HG02885 (cell line): ENCODE data around the gene ENG.
A peak's percentile ranks its signal among the peaks of the same experiment; 100 is the strongest.
"Not testable (repeated sequence)": the region's sequence is repeated elsewhere in the genome, so short reads cannot be mapped to it uniquely, and the experiment has no call there.

Source experiments
- ATAC-seq: cut with Tn5 transposase; IDR thresholded peaks from one replicate; pipeline ENCODE4 v1.9.1; 2021; ENCODE audit warnings: mild to moderate bottlenecking; ENCODE audit not compliant: unreplicated experiment, poor library complexity

The ENG gene

DNA sequence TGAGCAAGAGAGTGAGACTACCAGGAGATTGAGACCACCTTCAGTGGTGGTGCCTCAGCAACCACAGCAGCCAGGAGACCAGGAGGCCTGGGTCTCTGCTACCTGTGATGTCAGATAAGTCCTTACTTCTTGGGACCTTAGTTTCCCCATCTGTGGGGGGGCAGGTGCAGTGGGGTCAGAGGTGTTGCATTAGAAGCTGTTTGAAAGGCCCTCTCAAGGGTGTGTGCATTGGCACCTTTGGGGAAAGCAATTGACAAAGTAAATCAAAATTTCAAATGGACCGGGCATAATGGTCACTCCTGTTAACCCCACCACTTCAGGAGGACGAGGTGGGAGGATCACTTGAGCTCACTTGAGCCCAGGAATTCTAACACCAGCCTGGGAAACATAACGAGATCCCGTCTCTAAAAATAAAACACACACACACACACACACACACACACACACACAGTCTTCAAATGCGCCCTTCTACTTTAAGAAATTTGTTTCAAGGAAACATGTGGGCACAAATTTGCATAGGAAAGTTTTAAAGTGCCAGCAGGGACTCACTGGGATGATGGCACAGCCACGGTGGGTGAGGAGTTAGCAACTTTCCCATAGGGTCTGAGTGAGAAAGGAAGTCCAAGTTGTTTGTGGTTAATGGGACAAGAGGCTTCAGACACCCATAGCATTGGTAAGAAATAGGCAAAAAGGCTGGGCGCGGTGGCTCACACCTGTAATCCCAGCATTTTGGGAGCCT lies 24.4 kb upstream of the ENG start:
- ATAC-seq, result no peak

DNA sequence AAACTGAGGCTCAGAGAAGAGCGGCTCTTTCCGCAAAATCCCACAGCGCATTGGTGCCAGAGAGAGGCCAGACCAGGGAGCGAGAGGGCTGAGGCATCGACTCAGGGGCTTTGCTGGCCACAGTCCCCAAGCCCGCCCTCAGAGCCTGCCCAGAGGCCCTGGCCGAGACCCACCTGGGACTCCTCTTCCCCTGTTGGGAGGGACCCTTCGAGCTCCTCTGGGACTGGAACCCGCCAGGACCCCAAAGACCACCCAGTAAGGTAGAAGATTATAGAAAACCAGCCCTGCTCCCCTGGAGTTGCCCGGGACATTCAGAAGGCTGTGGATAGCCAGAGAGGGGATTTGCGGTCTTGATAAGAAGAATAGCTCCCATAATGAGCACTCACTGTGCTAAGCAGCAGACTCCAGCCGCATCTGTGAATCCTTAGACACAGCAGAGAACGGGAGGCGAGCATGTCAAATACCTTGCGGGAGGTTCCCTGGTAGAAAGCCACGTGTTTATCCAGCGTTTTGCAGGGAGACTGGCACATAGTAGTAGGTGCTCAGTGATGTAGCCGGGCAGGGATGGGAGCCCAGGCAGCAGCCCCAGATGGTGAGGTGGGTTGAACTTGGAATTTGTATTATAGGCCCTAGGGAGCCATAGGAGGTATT lies 23.7 kb upstream of the ENG start:
- ATAC-seq, result no peak

DNA sequence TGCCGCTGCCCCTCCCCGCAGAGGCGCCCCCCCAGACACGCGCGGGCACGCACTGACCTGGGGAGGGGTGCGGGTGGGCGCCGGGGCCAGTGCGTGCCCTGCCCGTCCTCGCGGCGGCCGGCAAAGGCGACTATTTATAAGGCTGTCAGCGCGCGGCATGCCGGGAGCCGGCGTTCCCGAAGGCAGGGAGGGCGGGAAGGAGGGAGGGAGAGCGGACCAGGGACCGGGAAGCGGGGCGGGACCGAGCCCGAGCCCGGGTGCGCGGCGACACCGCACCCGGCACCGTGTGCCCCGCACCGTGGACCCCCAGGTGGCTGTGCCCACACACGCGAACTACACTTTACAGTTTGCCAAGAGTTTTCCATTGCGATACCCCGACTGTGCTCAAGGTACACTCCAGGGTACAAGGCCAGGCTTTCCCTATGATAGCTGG lies 23.1 kb upstream of the ENG start, which contains the start of gene AK1:
AK1 (minus strand) TSS at position 110 of the 433 bp plus-strand sequence. CDS start 3,058 bp downstream, outside the sequence.
- no peak for ATAC-seq

DNA sequence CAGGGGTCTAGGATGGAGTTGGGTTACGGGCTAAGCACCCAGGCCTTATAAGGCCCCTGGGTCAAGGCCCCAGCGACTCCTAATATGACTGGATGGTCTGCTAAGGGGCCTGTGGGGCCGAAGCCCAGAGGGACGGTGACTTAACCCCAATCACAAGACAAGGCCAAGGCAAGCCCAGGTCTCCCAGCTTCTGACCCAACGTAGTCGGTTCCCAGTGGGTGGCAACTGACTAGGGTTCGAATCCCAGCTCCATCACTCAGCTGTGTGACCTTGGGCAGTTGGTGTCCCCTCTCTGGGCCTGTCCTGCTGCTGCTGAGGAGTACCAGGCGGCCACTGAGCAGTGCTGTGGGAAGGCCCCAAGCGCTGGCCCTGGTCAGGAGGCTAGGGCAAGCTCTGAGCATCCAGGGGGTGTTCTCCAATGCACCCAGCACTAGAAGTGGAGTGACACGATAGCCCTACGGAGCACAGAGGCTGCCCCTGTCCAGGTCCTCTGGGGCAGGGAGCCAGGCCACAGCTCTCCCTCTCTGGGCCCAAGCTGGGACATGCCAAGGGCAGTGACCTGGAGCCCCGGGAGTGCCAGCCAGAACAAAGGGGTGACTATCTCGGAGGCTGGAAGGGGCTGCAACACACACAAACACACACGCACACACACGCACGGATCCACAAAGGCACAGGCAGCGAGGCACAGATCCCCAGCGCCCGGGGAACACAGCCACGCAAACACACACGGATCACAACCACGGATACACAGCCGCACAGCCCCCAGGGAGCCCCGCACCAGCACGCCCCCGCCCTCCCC lies 22.5 kb upstream of the ENG start:
- ATAC-seq, result no peak

DNA sequence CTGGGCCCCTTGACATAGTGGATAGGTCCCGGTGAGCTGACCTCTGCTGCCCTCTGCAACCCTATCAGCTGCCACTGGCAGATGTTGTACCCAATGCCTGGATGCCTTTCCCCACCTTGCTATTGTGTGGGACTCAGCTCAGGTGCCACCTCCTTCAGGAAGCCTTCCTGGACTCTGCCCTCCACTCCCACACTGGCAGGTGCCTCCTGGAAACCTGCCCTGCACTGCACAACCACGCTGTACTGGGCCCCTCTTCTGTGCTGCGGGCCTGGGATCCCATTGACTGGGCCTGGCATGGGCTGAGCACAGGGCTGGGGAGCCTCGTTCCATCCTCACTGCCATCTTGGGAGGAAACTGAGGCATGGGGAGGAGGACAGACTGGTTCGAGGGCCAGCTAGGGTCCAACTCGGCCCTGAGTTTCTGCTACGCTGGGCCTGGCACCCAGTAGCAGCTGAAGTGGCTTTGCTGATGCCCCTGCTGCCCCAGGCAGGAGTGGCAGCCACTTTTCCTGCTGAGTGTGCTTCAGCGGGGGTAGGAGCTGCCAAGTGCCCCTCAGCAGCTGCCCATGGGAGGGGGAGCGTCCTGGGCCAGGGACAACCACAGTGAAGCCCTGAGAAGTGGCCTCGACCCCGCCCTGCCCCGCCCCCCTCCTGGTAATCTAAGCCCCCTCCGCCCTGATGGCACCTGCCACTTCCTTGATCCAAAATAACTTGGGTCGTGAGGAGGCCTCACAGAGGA lies 21.7 kb upstream of the ENG start:
- no peak for ATAC-seq

DNA sequence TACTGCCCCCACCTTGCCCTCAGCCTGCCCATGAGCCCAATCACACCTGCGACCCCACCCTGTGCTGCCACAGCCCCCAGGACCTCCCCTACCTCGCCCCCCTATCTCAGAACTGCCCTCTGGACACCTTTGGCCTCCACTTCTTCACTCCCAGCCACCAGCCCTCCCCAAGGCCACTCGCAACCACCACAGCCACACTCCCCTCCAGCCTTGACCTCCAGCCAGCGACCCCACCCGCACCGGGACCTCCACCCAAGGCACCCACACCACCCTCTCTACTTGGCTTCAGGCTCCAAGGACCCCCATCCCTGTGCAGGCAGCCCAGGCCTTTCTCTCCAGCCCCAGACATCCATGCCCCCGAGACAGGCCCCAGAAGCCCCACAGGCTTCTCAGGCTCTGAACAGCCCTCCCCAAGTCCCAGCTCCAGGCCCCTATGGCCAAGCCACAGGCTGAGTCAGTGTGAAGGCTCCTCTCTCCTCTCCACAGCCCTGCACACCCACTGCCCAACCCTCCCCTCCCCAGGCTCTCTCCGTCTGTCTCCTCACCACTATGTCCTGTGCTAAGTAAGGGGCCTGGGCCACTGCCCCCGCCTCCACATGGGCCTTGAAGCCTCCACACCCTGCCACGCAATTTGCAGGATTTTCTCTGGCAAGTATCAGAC lies 21.0 kb upstream of the ENG start:
- no peak for ATAC-seq

DNA sequence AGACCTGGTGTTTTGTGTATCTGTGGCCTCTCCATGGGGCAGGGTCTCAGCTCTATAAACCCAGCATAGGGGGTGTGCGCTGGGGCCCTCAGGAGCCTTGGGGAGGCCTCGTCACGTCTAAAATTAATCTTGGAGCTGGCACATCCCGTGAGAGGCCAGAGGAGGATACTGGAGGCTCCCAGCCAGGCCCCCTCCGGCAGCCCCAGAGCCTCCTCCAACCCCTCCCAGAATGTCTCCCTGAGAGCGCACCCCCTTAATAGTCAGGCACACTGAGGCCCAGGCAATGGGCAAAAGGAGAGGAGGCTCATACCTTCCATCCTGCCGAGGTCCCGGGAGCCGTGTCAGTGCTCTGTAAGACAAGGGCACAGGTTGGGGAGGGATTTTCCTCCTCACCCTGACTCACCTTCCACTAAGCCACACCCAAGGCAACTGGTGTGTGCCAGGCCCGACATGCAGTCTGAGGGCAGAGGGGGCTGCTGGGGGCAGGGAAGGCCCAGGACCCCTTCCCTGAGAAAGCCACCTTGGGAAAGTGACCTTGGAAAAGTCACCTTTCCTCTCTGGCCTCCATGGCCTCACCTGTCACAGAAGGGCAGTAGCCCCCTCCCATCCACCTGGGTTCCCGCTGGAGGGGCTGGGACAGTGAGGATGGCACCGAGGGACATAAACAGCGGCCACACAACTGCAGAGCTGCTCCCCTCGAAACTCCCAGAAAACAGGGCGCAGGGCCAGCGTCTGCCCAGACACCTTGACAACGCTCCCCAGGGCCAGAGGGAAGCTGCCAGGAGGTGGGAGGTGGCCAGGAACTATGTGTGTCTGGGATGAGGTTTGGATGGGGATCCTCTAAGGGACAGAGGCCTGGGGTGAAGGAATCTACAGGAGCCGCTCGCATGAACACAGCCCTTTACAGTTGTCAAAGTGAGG lies 20.1 kb upstream of the ENG start:
- ATAC-seq, result no peak

DNA sequence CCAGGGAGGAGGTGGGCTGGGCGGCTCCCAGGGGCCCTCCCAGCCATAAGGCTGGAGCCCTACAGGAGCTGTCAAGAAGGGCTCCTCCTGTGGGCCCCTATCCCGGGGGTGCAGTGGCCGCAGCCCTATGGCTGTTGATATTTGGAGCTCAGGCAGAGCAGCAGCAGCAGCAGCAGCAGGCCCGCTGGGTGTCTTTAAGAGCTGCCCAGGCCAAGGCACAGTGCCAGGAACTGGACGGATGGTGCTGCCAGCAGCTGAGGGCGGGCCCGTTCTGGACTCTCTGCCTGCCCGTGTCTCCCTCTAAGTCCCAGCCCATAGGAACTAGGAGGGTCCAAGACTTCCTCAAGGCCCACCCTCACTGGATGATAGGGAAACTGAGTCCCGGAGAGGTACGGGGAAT lies 19.4 kb upstream of the ENG start:
- no peak for ATAC-seq

DNA sequence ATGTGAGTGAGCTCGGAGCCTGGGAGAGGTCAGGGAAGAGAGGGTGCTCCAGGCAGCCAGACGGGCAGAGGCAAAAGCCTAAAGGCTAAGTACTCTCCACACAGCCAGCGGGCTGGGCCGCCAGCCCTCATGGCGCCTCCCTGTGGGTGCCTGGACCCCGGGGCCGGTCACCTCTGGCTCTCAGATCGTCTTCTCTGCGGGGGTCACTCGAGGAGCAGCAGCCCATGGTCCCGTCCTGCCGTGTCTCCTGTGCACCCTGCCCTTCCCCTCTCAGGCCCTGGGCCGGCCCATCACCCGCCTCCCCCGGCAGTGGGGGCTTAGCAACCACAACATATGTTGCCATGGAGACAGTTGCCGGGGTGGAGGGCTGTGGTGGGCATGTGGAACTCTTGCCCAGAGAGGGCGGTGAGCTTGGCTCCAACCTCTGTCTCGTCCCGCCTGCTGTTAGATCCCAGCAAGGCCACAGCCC lies 18.8 kb upstream of the ENG start:
- no peak for ATAC-seq

DNA sequence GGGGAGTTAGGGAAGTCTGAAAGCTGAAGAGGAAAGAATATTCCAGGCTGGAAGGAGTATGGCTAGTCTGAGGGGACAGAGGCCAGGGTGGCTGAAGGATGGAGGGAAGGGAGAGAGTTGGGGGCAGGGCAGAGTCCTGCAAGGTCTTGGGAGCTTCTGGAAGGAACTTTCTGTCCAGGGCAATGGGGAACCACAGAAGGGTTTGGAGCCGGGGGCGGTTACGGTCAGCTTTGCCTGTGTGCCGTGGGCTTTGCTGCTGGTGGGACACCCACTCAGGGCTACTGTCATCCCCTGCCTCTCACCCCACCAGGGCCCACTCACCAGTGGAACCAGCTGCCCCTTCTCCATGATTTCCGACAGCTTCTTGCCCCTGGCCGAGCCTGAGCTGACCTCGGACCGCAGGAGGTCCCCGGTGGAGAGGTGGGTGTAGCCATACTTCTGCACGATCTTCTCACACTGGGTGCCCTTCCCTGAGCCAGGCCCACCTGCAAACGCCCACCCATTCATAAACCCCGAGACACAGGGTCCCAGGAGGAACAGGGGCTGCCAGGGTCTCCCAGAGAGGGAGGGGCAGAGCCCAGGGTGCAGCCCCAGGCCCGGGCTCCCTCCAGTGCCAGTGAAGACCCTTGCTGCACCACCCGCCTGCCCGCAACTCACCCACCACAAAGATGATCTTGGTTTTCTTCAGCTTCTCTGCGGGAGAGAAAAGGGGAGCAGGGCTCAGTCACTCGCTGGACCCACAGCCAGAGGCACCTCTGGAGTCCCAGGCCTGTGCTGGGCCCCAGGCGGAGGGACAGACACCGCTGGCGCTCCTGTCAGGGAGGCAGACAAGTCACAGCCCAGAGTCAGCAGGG lies 18.1 kb upstream of the ENG start:
- no peak for ATAC-seq

DNA sequence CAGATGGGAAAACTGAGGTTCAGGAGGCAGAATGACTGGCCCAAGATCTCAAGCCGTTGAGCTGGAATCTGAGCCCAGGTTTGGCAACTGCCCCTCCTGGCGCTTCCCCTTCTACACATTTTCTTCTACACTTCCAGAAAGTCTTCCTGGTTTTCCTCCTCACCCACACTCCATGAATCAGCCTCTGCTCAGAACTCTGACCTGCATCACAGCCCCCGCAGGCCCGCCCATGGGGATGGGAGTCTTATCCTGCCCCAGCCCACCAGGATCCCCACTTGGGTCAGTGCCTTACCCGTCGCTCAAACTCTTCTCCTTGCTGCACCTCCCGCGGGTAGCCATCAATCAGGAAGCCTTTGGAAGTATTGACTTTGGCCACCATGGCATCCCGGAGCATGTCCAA lies 17.1 kb upstream of the ENG start:
- no peak for ATAC-seq

DNA sequence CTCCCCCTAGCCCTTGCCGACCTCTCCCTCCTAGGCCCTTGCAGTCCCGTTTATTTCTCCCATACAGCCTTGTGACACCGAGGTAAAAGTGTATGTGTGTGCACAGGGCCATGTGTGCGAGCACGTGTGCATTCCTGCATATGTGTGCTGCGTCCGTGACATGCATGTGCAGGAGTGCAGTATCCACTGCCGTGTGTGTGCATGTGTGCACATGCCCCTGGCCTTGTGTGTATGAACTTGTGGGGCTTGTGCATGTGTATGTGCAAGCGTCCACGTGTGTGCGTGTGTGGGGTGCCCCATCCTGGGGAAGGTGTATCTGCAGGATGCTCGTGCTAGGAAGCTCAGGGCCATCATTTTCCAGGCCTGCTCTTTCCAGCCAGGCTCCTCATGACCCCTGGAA lies 16.4 kb upstream of the ENG start:
- no peak for ATAC-seq

DNA sequence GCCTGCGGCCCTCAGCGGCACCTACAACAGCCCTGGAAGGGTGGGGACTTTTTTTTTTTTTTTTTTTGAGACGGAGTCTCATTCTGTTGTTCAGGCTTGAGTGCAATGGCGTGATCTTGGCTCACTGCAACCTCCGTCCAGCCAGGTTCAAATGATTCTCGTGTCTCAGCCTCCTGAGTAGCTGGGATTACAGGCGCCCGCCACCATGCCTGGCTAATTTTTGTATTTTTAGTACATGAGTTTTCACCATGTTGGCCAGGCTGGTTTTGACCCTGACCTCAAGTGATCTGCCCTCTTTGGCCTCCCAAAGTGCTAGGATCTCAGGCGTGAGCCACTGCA lies 15.7 kb upstream of the ENG start:
- not testable (repeated sequence) for ATAC-seq

DNA sequence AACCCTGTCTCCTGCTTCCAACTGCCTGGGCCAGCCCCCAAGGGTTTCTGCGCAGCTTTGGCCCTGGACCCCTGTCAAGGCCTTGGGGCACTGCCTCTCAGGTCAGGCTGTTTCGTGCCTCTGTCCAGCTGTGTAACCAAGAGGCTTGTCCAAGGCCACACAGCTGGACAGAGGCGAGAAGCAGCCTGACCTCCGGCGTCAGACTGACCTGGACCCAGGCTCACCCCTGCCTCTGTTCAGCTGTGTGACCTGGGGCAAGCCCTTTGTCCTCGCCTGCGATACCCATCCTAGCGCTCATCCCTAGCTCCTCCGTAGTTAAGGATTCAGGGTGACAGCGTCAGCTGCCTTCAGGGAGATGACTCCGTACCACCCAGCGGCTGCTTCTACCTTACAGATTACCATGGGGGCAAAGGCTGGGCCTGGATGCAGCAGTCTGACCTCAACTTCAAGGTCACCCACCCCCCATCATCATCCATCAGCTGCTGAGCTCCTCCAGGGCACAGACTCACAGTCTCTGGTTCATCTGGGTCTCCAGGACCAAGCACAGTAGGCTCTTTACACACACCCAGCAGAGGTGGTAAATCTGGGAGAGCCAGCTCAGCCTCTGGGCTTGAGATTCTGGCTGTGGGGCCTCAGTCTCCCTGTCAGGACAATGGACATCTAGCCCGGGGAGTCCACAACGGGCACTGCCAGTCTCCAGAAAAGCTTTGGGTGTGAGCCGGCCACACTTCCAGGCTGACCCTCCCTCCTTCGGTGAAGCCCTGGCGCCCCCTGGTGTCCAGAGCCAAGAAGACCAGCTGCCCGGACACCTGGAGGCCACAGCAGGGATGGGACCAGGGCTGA lies 15.1 kb upstream of the ENG start:
- peak; percentile 71 for ATAC-seq

DNA sequence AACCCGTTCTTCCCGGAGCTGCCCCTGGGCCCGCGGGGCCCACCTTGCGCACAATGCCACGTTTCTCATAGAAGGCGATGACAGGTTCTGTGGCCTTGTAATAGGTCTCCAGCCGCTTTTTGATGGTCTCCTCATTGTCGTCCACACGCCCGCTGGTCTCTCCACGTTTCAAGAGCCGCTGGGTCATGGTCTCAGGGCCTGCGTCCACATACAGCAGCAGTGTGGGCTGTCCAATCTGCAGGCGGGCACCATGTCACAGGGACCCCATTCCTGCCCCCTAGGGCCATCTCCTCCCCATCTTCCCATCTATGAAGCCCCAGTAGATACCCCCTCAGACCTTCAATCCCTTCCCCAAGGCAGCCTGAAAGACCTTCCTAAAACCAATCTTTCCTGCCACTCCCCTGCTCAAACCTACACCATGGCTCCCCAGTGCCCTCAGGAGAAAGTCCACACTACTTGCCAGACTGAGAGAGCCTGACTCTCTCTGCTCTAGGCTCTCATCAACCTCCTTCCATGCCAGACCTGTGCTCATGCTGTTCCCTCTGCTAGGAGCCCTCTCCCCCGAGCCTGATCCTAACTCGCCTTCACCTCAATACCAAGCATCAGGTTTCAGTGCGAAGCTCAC lies 13.9 kb upstream of the ENG start:
- ATAC-seq, result no peak

DNA sequence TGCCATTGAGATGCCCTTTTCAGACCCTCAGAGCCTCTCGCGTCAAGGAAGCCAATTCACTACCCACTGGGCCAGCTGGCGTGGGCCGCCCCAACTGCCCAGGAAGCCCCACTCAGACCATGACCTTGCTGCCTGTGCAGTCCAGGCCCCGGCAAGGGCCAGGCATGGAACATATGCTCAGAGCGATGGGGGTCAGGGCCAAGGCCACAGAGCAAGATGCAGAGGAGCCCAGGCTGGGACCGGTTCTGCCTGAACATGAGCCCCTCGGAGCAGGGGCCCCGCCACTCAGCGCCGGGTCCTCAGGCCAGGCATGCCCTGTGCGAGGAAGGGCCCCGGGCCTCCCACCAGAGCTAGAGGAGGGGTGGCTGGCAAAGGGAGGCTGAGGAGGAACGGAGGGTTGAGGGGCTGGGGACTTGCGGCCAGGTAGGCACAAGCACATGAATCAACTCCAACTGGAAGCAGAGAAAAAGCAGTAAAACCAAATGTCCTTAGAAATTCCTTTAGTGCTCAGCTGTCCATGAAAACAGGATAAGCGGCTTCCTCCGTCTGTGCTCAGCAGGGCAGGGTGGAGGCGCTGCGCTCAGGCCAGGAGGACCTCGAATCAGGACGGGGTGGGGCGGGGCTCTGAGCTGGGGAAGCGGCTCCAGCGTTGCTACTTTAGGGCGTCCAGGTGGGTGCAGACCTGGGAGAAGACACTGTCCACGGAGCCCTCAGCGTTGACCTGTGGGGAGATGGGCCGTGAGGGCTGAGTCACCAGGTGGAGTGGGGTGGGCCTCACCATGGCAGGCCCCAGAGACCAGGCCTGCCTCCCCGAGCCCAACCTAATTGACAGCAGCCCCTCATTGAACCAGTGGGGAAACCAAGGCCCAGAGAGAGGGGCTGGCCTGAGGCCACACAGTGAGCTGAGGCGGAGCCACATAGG lies 13.2 kb upstream of the ENG start:
- ATAC-seq, result no peak
